Neural progenitor cell (in vitro differentiated cells): ENCODE results near the gene RBFOX2. TPM values are rescaled to one million over a fixed set of nuclear protein-coding genes. Genes with fewer than 3 reads are reported as not detected.

ENCODE experiments used
- DNase-seq: peaks from one replicate; pipeline ENCODE4 v3.0.0-alpha.2; 2016; ENCODE audit warnings: low spot score
- H2AFZ ChIP-seq: fragments of 200-600 bp; sonication (generic); replicated peaks from 2 replicates; pipeline ENCODE4 v1.6.1; 2016; ENCODE audit warnings: antibody characterized with exemption
- H3F3A ChIP-seq: fragments of 200-600 bp; sonication (generic); 2 replicates; pipeline ENCODE4 v1.6.1; 2016; ENCODE audit warnings: antibody characterized with exemption, low read depth
- H3K27ac ChIP-seq: fragments of 200-600 bp; sonication (generic); 2 replicates; pipeline ENCODE4 v1.5.1; 2016; ENCODE audit warnings: mild to moderate bottlenecking
- H3K27me3 ChIP-seq: fragments of 200-600 bp; sonication (generic); 2 replicates; pipeline ENCODE4 v1.6.1; 2016; ENCODE audit warnings: mild to moderate bottlenecking, moderate library complexity
- H3K36me3 ChIP-seq: fragments of 200-600 bp; sonication (generic); 2 replicates; pipeline ENCODE4 v1.5.1; 2016
- H3K4me1 ChIP-seq: fragments of 200-600 bp; sonication (generic); 2 replicates; pipeline ENCODE4 v1.6.1; 2016; ENCODE audit warnings: mixed run types
- H3K4me2 ChIP-seq: fragments of 200-600 bp; sonication (generic); 2 replicates; pipeline ENCODE4 v1.6.1; 2016
- H3K4me3 ChIP-seq: fragments of 200-600 bp; sonication (generic); 2 replicates; pipeline ENCODE4 v1.5.1; 2016
- H3K79me2 ChIP-seq: fragments of 200-600 bp; sonication (generic); 2 replicates; pipeline ENCODE4 v1.6.1; 2016; ENCODE audit warnings: low read depth
- H3K9ac ChIP-seq: fragments of 200-600 bp; sonication (generic); 2 replicates; pipeline ENCODE4 v1.6.1; 2016
- H3K9me3 ChIP-seq: fragments of 200-600 bp; sonication (generic); 2 replicates; pipeline ENCODE4 v1.5.1; 2016; ENCODE audit warnings: low read depth
- H4K20me1 ChIP-seq: fragments of 200-600 bp; sonication (generic); 2 replicates; pipeline ENCODE4 v1.6.1; 2016; ENCODE audit warnings: low read depth
- H3K27ac Mint-ChIP-seq: 3 replicates; pipeline ENCODE4 v1.8.0; 2021; ENCODE audit warnings: mixed read lengths
- H3K27me3 Mint-ChIP-seq: 2 replicates; pipeline ENCODE4 v1.8.0; 2022; ENCODE audit warnings: low read depth, mild to moderate bottlenecking, inconsistent platforms, moderate library complexity, mixed read lengths; ENCODE audit not compliant: insufficient read depth
- H3K36me3 Mint-ChIP-seq: 3 replicates; pipeline ENCODE4 v1.8.0; 2021; ENCODE audit warnings: mixed read lengths
- H3K4me1 Mint-ChIP-seq: 3 replicates; pipeline ENCODE4 v1.8.0; 2021; ENCODE audit warnings: mixed read lengths
- H3K4me3 Mint-ChIP-seq: 3 replicates; pipeline ENCODE4 v1.8.0; 2021; ENCODE audit warnings: mild to moderate bottlenecking, moderate library complexity, mixed read lengths
- H3K9me3 Mint-ChIP-seq: 3 replicates; pipeline ENCODE4 v1.8.0; 2020; ENCODE audit warnings: mixed read lengths
- EZH2 ChIP-seq: fragments of 200-600 bp; sonication (generic); IDR thresholded peaks from 2 replicates; pipeline ENCODE4 v1.6.1; 2017; ENCODE audit warnings: antibody characterized with exemption, mild to moderate bottlenecking, moderate library complexity
- EZH2phosphoT487 ChIP-seq: fragments of 200-600 bp; sonication (generic); IDR thresholded peaks from 2 replicates; pipeline ENCODE4 v1.6.1; 2017; ENCODE audit warnings: antibody characterized with exemption
- total RNA-seq: library from RNA; depleted of rRNA; stranded (reverse); fragments of >200 nt; gene quantifications from 2 replicates; pipeline ENCODE4 v1.2.3, GENCODE V29; 2015; ENCODE audit warnings: low replicate concordance
- TF ChIP-seq, protein P1 (sequence below): fragments of 200-600 bp; sonication (generic); IDR thresholded peaks from 2 replicates; pipeline ENCODE4 v1.5.1; 2017; ENCODE audit warnings: antibody characterized with exemption, mild to moderate bottlenecking

Gene RBFOX2
- total RNA-seq, 1 donor from 2014 or later, result 163 TPM

DNA sequence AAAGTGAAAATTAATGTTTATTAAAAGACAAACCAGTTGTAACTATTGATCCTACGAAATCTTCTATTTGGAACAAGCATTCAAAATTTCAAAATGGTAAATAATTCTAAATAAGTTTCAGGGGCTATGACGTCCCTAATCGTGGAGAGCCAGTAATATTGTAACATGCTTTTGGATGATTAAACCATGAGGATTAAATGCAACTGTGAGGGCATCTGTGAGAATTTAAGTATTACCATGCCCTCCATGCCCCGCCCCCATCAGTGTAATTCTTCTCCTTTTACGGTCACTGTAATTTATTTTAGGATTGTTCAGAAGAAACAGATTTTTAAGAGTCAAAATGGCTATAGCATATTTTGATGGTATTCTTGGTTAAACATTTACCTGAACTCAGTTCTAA lies 177.8 kb downstream of the RBFOX2 start:
- peaks cover 37% of the 10 kb centered on the region for H4K20me1 ChIP-seq

DNA sequence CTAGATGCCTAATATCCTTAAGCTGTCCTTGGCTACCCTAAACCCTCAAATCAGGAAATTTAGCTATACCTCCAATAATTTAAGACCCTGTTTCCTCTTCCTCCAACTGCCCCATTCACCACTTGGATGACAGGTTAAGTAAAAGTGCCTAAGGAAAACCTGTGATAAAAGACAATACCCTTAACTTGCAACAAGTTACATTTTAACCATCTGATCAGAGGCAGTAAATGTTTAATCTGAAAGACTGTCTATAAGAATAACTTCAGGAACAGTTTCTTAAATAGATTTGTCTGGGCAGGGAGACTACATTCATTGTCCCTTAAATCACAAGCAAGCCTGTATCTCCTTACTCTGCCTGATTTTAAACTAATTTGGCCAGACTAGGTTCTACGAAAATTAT lies 181.8 kb downstream of the RBFOX2 start:
- H3K27ac ChIP-seq, result no peak overlapping the region
- peaks cover 59% of the 10 kb centered on the region for H3K79me2 ChIP-seq
- H3K4me1 Mint-ChIP-seq, result peaks cover 23% of the 10 kb centered on the region
- H3K4me3 ChIP-seq, result no peak overlapping the region
- H3K36me3 ChIP-seq, result no peaks in the 10 kb centered on the region
- H4K20me1 ChIP-seq, result peaks cover 35% of the 10 kb centered on the region
- H3K36me3 Mint-ChIP-seq, result no peaks in the 10 kb centered on the region
- H3K4me1 ChIP-seq, result peaks cover 15% of the 10 kb centered on the region
- no peak overlapping the region for H3K4me3 Mint-ChIP-seq
- H3K27me3 Mint-ChIP-seq, result no peaks in the 10 kb centered on the region
- H3K4me2 ChIP-seq, result no peak overlapping the region
- H3K9ac ChIP-seq, result no peak overlapping the region
- no peak overlapping the region for H2AFZ ChIP-seq
- H3F3A ChIP-seq, result peaks cover 22% of the 10 kb centered on the region
- H3K27ac Mint-ChIP-seq, result no peak overlapping the region
- no peaks in the 10 kb centered on the region for H3K9me3 ChIP-seq
- no peaks in the 10 kb centered on the region for H3K27me3 ChIP-seq
- TF ChIP-seq EZH2, result no peak
- TF ChIP-seq, protein P1, sequence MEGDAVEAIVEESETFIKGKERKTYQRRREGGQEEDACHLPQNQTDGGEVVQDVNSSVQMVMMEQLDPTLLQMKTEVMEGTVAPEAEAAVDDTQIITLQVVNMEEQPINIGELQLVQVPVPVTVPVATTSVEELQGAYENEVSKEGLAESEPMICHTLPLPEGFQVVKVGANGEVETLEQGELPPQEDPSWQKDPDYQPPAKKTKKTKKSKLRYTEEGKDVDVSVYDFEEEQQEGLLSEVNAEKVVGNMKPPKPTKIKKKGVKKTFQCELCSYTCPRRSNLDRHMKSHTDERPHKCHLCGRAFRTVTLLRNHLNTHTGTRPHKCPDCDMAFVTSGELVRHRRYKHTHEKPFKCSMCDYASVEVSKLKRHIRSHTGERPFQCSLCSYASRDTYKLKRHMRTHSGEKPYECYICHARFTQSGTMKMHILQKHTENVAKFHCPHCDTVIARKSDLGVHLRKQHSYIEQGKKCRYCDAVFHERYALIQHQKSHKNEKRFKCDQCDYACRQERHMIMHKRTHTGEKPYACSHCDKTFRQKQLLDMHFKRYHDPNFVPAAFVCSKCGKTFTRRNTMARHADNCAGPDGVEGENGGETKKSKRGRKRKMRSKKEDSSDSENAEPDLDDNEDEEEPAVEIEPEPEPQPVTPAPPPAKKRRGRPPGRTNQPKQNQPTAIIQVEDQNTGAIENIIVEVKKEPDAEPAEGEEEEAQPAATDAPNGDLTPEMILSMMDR, result no peak
- DNase-seq, result no peak
- H3K9me3 Mint-ChIP-seq, result no peaks in the 10 kb centered on the region

More for the DNA sequence above, 177.8 kb downstream of the RBFOX2 start:
- Histone ChIP-seq H3K9ac (no peak overlapping the region), H3K27me3 (no peaks in the 10 kb centered on the region), H3K79me2 (peaks cover 73% of the 10 kb centered on the region), H3K4me3 (no peak overlapping the region), H3K4me1 (peaks cover 15% of the 10 kb centered on the region), H3K27ac (no peak overlapping the region), H3F3A (peaks cover 14% of the 10 kb centered on the region), H3K36me3 (no peaks in the 10 kb centered on the region), H2AFZ (no peak overlapping the region), H3K9me3 (no peaks in the 10 kb centered on the region), H3K4me2 (no peak overlapping the region)
- Mint-ChIP-seq H3K9me3 (no peaks in the 10 kb centered on the region), H3K36me3 (no peaks in the 10 kb centered on the region), H3K27ac (no peak overlapping the region), H3K4me1 (peaks cover 20% of the 10 kb centered on the region), H3K27me3 (no peaks in the 10 kb centered on the region), H3K4me3 (no peak overlapping the region)
- DNase-seq, result no peak
- TF ChIP-seq, protein P1, result no peak
- TF ChIP-seq EZH2phosphoT487 (no peak), EZH2 (no peak)

DNA sequence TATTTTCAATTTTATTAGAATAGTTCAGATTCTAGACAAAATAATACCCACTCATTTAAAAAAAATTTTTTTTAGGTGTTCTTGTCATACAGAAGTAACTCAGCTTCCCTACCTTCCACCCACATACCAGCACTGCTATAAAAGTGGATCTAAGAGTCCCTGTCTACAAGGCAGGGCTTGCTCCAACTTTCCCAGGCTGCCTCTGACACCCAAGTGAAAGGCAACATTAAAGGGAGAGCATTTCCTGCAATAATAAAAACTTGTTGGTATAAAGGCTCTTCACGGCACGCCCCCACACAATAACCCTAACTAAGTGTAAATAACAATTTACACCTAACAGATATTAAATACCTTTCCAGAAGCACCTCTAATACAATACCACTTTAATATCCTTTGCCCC lies 183.7 kb downstream of the RBFOX2 start:
- peaks cover 14% of the 10 kb centered on the region for H3K4me1 ChIP-seq
- H3K36me3 Mint-ChIP-seq, result no peaks in the 10 kb centered on the region
- H3K4me3 ChIP-seq, result no peak overlapping the region
- peaks cover 22% of the 10 kb centered on the region for H3F3A ChIP-seq
- H3K9me3 ChIP-seq, result no peaks in the 10 kb centered on the region
- TF ChIP-seq EZH2phosphoT487, result no peak
- H3K36me3 ChIP-seq, result no peaks in the 10 kb centered on the region
- no peaks in the 10 kb centered on the region for H3K27me3 Mint-ChIP-seq
- H3K27ac Mint-ChIP-seq, result no peak overlapping the region
- no peak for DNase-seq
- no peak overlapping the region for H3K9ac ChIP-seq
- H3K27me3 ChIP-seq, result no peaks in the 10 kb centered on the region
- peaks cover 15% of the 10 kb centered on the region for H4K20me1 ChIP-seq
- H3K79me2 ChIP-seq, result peaks cover 62% of the 10 kb centered on the region
- no peak overlapping the region for H2AFZ ChIP-seq
- H3K4me2 ChIP-seq, result no peak overlapping the region
- no peak overlapping the region for H3K27ac ChIP-seq
- no peak overlapping the region for H3K4me3 Mint-ChIP-seq
- H3K9me3 Mint-ChIP-seq, result no peaks in the 10 kb centered on the region
- peaks cover 11% of the 10 kb centered on the region for H3K4me1 Mint-ChIP-seq

DNA sequence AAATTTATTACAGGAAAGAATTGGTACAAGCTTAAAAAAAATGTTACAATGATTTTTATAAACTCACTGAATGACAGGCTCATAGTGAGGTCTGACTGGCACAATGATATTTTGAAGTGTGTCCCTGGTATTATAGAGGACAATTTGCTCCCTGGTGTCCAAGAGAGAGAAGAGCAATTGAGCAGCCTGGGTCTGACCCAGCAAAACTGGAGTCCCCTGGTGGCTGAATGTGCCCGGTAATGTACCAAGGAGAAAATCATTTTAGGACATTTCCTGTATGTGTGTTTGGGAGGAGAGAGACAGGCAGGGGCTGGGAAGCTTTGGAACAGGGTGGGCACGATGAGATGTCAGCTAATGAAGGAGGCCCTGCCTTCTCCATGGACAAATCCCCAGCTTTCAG lies 185.7 kb downstream of the RBFOX2 start:
- Histone ChIP-seq H3K4me2 (no peak overlapping the region), H4K20me1 (peaks cover 9% of the 10 kb centered on the region), H3F3A (peaks cover 31% of the 10 kb centered on the region), H3K9ac (no peak overlapping the region), H3K79me2 (peaks cover 61% of the 10 kb centered on the region), H3K27ac (no peak overlapping the region), H3K4me3 (no peak overlapping the region), H2AFZ (no peak overlapping the region), H3K27me3 (no peaks in the 10 kb centered on the region), H3K9me3 (no peaks in the 10 kb centered on the region), H3K4me1 (peaks cover 12% of the 10 kb centered on the region), H3K36me3 (no peaks in the 10 kb centered on the region)
- Mint-ChIP-seq H3K27me3 (no peaks in the 10 kb centered on the region), H3K27ac (peak overlapping the region; percentile 51), H3K4me3 (no peak overlapping the region), H3K9me3 (no peaks in the 10 kb centered on the region), H3K36me3 (no peaks in the 10 kb centered on the region), H3K4me1 (peaks cover 20% of the 10 kb centered on the region)
- DNase-seq, result peak; percentile 57
- TF ChIP-seq EZH2, result no peak
- TF ChIP-seq, protein P1, result peak; percentile 52
- TF ChIP-seq EZH2phosphoT487, result no peak
